H1 (cell line): ENCODE measurements around the gene POLR3H. TPM values are rescaled to one million over a fixed set of nuclear protein-coding genes. Genes with fewer than 3 reads are reported as not detected.

Experiments
- CTCF ChIA-PET: fragments of 300-600 bp; sonication (Branson Sonifier 250); formaldehyde crosslinking; loops from one replicate; lab custom pipeline; 2021; ENCODE audit not compliant: partially characterized antibody; lab: Charles Lee
- POLR2A ChIA-PET: fragments of 300-600 bp; sonication (Branson Sonifier 250); formaldehyde crosslinking; loops from one replicate; lab custom pipeline; 2021; ENCODE audit warnings: inconsistent platforms; ENCODE audit not compliant: partially characterized antibody; lab: Charles Lee
- DNase-seq, 2 experiments: peaks; one replicate each; pipeline versions ENCODE4 v3.0.0 to v3.0.0-alpha.2; 2010 to 2022; ENCODE audit warnings: low spot score in 2 of 2, low read depth in 1 of 2, mixed read lengths in 1 of 2
- FAIRE-seq: peaks from 2 replicates; lab custom pipeline; 2011; peaks lifted over from hg19 to GRCh38; lab: Jason Lieb, UNC
- H2AFZ ChIP-seq: 2 replicates; pipeline ENCODE4 v1.8.1; 2012; ENCODE audit warnings: low read length, inconsistent platforms
- H2AK5ac ChIP-seq: 2 replicates; pipeline ENCODE4 v1.6.1; 2013; ENCODE audit warnings: low read depth, low read length
- H2BK120ac ChIP-seq: replicated peaks from 2 replicates; pipeline ENCODE3; 2013; ENCODE audit warnings: low read depth, low read length, inconsistent platforms
- H2BK12ac ChIP-seq: 2 replicates; pipeline ENCODE4 v1.6.1; 2013; ENCODE audit warnings: low read depth, low read length
- H2BK15ac ChIP-seq: 2 replicates; pipeline ENCODE4 v1.6.1; 2013; ENCODE audit warnings: low read length
- H2BK20ac ChIP-seq: 2 replicates; pipeline ENCODE4 v1.6.1; 2013; ENCODE audit warnings: low read length
- H2BK5ac ChIP-seq: 2 replicates; pipeline ENCODE4 v1.6.1; 2013; ENCODE audit warnings: low read depth, low read length
- H3K14ac ChIP-seq: 2 replicates; pipeline ENCODE4 v1.6.1; 2013; ENCODE audit warnings: inconsistent platforms; ENCODE audit not compliant: insufficient read length
- H3K18ac ChIP-seq: 2 replicates; pipeline ENCODE4 v1.6.1; 2013; ENCODE audit warnings: low read length; ENCODE audit errors: extremely low read depth
- H3K23ac ChIP-seq: 2 replicates; pipeline ENCODE4 v1.6.1; 2013; ENCODE audit warnings: inconsistent platforms; ENCODE audit not compliant: insufficient read length
- H3K23me2 ChIP-seq: 2 replicates; pipeline ENCODE4 v1.6.1; 2013; ENCODE audit warnings: low read depth, low read length
- H3K27ac ChIP-seq: 2 replicates; pipeline ENCODE4 v1.6.1; 2011; ENCODE audit warnings: low read depth, low read length, inconsistent platforms
- H3K27me3 ChIP-seq, 4 experiments: replicated peaks in 1 of 4; 1 replicate in 1 of 4; 2 replicates in 3 of 4; pipeline versions ENCODE4 v1.6.1 to v1.8.1; 2011 to 2013; ENCODE audit warnings: low read length in 3 of 4, mild to moderate bottlenecking in 3 of 4, inconsistent platforms in 2 of 4, mixed read lengths in 2 of 4, moderate library complexity in 1 of 4; ENCODE audit not compliant: control insufficient read depth in 3 of 4, insufficient read depth in 3 of 4; ENCODE audit errors: extremely low read depth in 1 of 4
- H3K36me3 ChIP-seq, 4 experiments: 2 replicates each; pipeline versions ENCODE4 v1.6.1 to v1.8.1; 2011 to 2013; ENCODE audit warnings: mild to moderate bottlenecking in 4 of 4, low read length in 3 of 4, moderate library complexity in 2 of 4, control low read depth in 1 of 4, inconsistent platforms in 1 of 4; ENCODE audit not compliant: insufficient read depth in 4 of 4, control insufficient read depth in 2 of 4
- H3K4ac ChIP-seq: replicated peaks from 2 replicates; pipeline ENCODE3; 2013; ENCODE audit warnings: low read length, low read depth, mixed read lengths, inconsistent platforms; ENCODE audit not compliant: insufficient read length
- H3K4me1 ChIP-seq, 4 experiments: replicated peaks in 1 of 4; 1 replicate in 1 of 4; 2 replicates in 3 of 4; pipeline versions ENCODE4 v1.6.1 to v1.8.1; 2011 to 2013; ENCODE audit warnings: low read length in 3 of 4, inconsistent platforms in 2 of 4, mixed read lengths in 1 of 4; ENCODE audit not compliant: insufficient read depth in 4 of 4, control insufficient read depth in 3 of 4
- H3K4me2 ChIP-seq, 2 experiments: 2 replicates each; pipeline versions ENCODE4 v1.6.1 to v1.8.1; 2011 to 2013; ENCODE audit warnings: low read depth in 2 of 2, low read length in 2 of 2, control low read depth in 1 of 2, inconsistent platforms in 1 of 2, mild to moderate bottlenecking in 1 of 2; ENCODE audit not compliant: insufficient read depth in 1 of 2
- H3K4me3 ChIP-seq, 4 experiments: fragments of 200-600, 300-600 bp in 1 of 4; sonication (generic), shearing (Covaris generic), sonication (Bioruptor Twin) in 1 of 4; 2 replicates each; pipeline versions ENCODE4 v1.5.1 to v1.8.1; 2011 to 2016; ENCODE audit warnings: low read length in 4 of 4, low read depth in 3 of 4, control low read depth in 2 of 4, inconsistent platforms in 2 of 4, mild to moderate bottlenecking in 2 of 4, mixed read lengths in 1 of 4, moderate library complexity in 1 of 4; ENCODE audit not compliant: insufficient read depth in 2 of 4; ENCODE audit errors: extremely low read depth in 1 of 4
- H3K56ac ChIP-seq: replicated peaks from 2 replicates; pipeline ENCODE3; 2013; ENCODE audit warnings: low read depth, mild to moderate bottlenecking, mixed read lengths, low read length, inconsistent platforms; ENCODE audit not compliant: insufficient read length
- H3K79me1 ChIP-seq: 2 replicates; pipeline ENCODE4 v1.6.1; 2013; ENCODE audit warnings: low read depth, low read length, control low read depth
- H3K79me2 ChIP-seq, 2 experiments: 2 replicates each; pipeline versions ENCODE4 v1.6.1 to v1.8.1; 2012 to 2013; ENCODE audit warnings: low read length in 2 of 2, mild to moderate bottlenecking in 2 of 2, inconsistent platforms in 1 of 2; ENCODE audit not compliant: insufficient read depth in 2 of 2, control insufficient read depth in 1 of 2
- H3K9ac ChIP-seq, 4 experiments: replicated peaks in 1 of 4; 1 replicate in 1 of 4; 2 replicates in 3 of 4; pipeline versions ENCODE4 v1.6.1 to v1.8.1; 2011 to 2013; ENCODE audit warnings: low read depth in 3 of 4, low read length in 3 of 4, control low read depth in 2 of 4, mild to moderate bottlenecking in 2 of 4, moderate library complexity in 2 of 4, inconsistent platforms in 1 of 4; ENCODE audit errors: extremely low read depth in 1 of 4
- H3K9me3 ChIP-seq, 2 experiments: 2 replicates each; pipeline versions ENCODE4 v1.6.1 to v1.8.1; 2012 to 2013; ENCODE audit warnings: mild to moderate bottlenecking in 2 of 2, moderate library complexity in 2 of 2, control low read depth in 1 of 2, inconsistent platforms in 1 of 2, low read depth in 1 of 2, low read length in 1 of 2, mixed read lengths in 1 of 2; ENCODE audit not compliant: insufficient read depth in 2 of 2
- H4K20me1 ChIP-seq, 2 experiments: replicated peaks in 1 of 2; 2 replicates each; pipeline versions ENCODE3 to v1.8.1; 2011 to 2013; ENCODE audit warnings: inconsistent platforms in 2 of 2, low read length in 2 of 2, mild to moderate bottlenecking in 1 of 2; ENCODE audit not compliant: insufficient read depth in 2 of 2, control insufficient read depth in 1 of 2
- H4K5ac ChIP-seq: 2 replicates; pipeline ENCODE4 v1.6.1; 2013; ENCODE audit warnings: low read length, low read depth, mixed read lengths, inconsistent platforms; ENCODE audit not compliant: insufficient read length
- H4K8ac ChIP-seq: 2 replicates; pipeline ENCODE4 v1.8.0; 2013; ENCODE audit warnings: mild to moderate bottlenecking, moderate library complexity, low read length, inconsistent platforms; ENCODE audit not compliant: insufficient read depth; ENCODE audit errors: extremely low read depth
- H4K91ac ChIP-seq: replicated peaks from 2 replicates; pipeline ENCODE3; 2013; ENCODE audit warnings: low read length, mixed read lengths, inconsistent platforms; ENCODE audit not compliant: insufficient read length
- SAP30 ChIP-seq: fragments of 300-600 bp; sonication (generic); IDR thresholded peaks from 2 replicates; pipeline ENCODE4 v1.7.1; 2012; ENCODE audit warnings: low read length, moderate library complexity, mild to moderate bottlenecking, inconsistent platforms; ENCODE audit not compliant: insufficient read depth, insufficient replicate concordance
- SP4 ChIP-seq: IDR thresholded peaks from 2 replicates; pipeline ENCODE4 v1.6.1; 2012; ENCODE audit warnings: low read length, inconsistent platforms
- USF2 ChIP-seq: IDR thresholded peaks from 2 replicates; pipeline ENCODE4 v1.6.1; 2011; ENCODE audit warnings: low read length, improper control_type of control experiment
- whole genome bisulfite sequencing, 2 experiments: shearing (Covaris generic) in 1 of 2; methylation state at CpG; one replicate each; pipeline versions ENCODE4 v1.1.6 to v1.1.7; 2013 to 2015; ENCODE audit warnings: low lambda C conversion rate in 2 of 2, mixed read lengths in 2 of 2, inconsistent platforms in 1 of 2, low coverage in 1 of 2, missing lambda C conversion rate in 1 of 2; ENCODE audit not compliant: insufficient replicate concordance in 2 of 2, insufficient coverage in 1 of 2, insufficient read length in 1 of 2; ENCODE audit errors: extremely low coverage in 1 of 2, missing lambda C conversion rate in 1 of 2; 5-methylcytosine and 5-hydroxymethylcytosine counted together
- polyA plus RNA-seq, 7 experiments: library from polyadenylated mRNA; depleted of rRNA in 3 of 7; stranded (reverse) in 5 of 7; unstranded in 2 of 7; fragments of >200 nt in 5 of 7; fragments of 200-250 nt in 2 of 7; gene quantifications; 1 replicate in 5 of 7; 2 replicates in 1 of 7; 4 replicates in 1 of 7; pipeline versions ENCODE4 v1.2.1 to v1.2.3, GENCODE V29; 2011 to 2013; ENCODE audit warnings: missing spikeins in 2 of 7, mixed read lengths in 2 of 7
- total RNA-seq: library from RNA; stranded (reverse); fragmentation: NEBNext Ultra II Directional; extraction: Animal tissue kit (Norgen Biotek cat#: 25700); gene quantifications from 2 replicates; pipeline ENCODE4 v1.2.1, GENCODE V29; 2021

Gene POLR3H
- total and polyA plus RNA-seq, 2 of the 8 experiments (the other 6 are each of a cell fraction or from before 2014, with no cell fraction given): 29.7 to 39.2 TPM

- H2BK12ac ChIP-seq: no peak overlapping the region
- no peak overlapping the region for H2BK15ac ChIP-seq
- TF ChIP-seq USF2 (no peak), SP4 (no peak), SAP30 (no peak)
- TF ChIP-seq, all 59 proteins: peak for 0
- no peaks in the 10 kb centered on the region for H3K27me3 ChIP-seq
- no peak overlapping the region for H3K4ac ChIP-seq
- no peaks in the 10 kb centered on the region for H3K9me3 ChIP-seq
- H3K56ac ChIP-seq: no peak overlapping the region
- H3K79me2 ChIP-seq: peaks cover 0 to 74% of the 10 kb centered on the region in 2 experiments; a peak in 3 of 4 replicates
- H4K20me1 ChIP-seq: peaks cover 4 to 28% of the 10 kb centered on the region in 2 experiments
- H2AK5ac ChIP-seq: no peak overlapping the region
- DNase-seq (no peak), FAIRE-seq (no peak)
- H3K4me2 ChIP-seq: no peak overlapping the region
- H3K27ac ChIP-seq: no peak overlapping the region
- H2BK120ac ChIP-seq: no peak overlapping the region
- H3K14ac ChIP-seq: no peak overlapping the region
- ChIA-PET POLR2A (interaction anchor here (1.0 to 30.6 kb wide), 6 partner anchors 9 to 97 kb away, joined by 3 to 887 read pairs (median 6); partner anchors contain the start of genes ACO2, PHF5A, TEF and TOB2), CTCF (interaction anchor here (0.6 to 7.8 kb wide), 9 partner anchors 10 to 75 kb away, joined by 3 to 79 read pairs (median 4); partner anchors contain the start of genes ACO2 and PHF5A)
- no peaks in the 10 kb centered on the region for H3K23me2 ChIP-seq
- H3K9ac ChIP-seq: no peak overlapping the region
- H2BK20ac ChIP-seq: no peak overlapping the region
- WGBS, 2 experiments: no CpG with 5 or more reads among the region's 2 CpGs
- H4K8ac ChIP-seq: no peak overlapping the region
- H3K4me3 ChIP-seq: no peak overlapping the region
- no peak overlapping the region for H4K91ac ChIP-seq
- no peak overlapping the region for H3K23ac ChIP-seq
- peaks cover 24 to 37% (median 26%) of the 10 kb centered on the region in 4 experiments for H3K4me1 ChIP-seq
- H3K18ac ChIP-seq: no peak overlapping the region
- H4K5ac ChIP-seq: no peak overlapping the region
- H2AFZ ChIP-seq: no peak overlapping the region
- H2BK5ac ChIP-seq: no peak overlapping the region
- peaks cover 30% of the 10 kb centered on the region for H3K79me1 ChIP-seq
- H3K36me3 ChIP-seq: no peaks in the 10 kb centered on the region
Observed at GRCh38 chr22:41478473-41478872, 65.8 kb downstream of the POLR3H start.
